Superior temporal gyrus (tissue), 1 donor: ENCODE measurements around the gene TMEM120B.

ENCODE experiments used
- DNase-seq: peaks from one replicate; pipeline ENCODE4 v3.0.0-alpha.2; 2016; ENCODE audit errors: extremely low spot score

Gene TMEM120B

DNA sequence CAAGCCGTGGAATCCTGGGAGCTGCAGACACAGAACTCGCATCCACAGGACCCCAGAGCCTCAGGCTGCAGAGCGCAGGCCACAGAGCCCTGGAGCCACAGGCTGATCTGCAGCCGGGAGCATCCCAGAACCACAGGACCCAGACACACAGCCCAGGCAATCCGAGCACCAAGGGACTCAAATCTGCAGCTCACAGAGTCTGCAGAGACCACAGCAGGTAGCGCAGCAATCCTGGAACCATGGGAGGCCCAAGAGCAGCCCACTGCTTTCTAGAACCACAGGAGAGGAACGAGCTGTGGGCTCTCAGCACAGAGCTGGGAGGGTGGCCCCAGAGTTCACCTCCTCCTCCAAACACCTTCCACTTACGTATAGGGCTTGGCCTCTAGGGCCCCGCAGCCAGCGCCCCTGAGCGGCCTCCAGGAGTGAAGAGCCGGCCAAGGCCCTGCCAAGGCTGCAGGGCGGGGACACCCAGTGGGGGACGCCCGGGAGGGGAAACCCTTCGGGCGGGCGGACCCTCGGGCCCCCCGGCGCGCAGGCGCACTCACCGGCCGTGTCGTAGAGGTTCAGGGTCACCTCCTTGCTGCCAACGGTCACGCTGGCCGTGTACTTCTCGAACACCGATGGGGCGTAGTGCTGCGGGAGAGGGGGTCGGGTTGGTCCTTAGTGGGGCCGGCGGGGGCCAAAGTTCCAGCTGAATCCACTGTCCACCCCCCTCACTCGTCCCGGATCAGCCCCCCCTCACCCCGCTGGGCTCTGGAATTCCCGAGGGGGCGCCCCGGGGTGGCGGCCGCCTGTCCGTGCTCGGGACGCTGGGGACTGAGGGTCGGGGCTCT, 80.3 kb downstream of the TMEM120B start:
- DNase-seq, result no peak

DNA sequence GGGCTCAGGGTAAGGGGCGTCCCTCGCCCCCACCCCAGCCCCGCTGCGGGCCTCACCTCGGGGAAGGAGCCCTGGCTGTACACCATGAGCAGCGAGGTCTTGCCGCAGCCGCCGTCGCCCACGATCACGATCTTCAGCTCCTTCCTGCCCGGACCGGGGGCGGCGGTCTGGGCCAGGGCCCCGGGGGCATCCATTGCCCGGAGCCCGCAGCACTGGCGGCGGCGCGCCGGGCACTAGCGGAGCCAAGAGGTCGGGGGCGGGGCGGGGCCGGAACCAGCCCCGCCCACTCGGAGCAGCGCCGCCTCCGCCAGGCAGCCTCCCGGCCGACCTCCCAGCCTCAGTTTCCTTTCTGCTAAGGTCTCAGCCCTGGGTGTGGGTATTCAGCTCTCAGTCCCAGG, 80.9 kb downstream of the TMEM120B start, which contains the start of gene RHOF:
TSS of gene RHOF (minus strand) at position 249 of the 398 bp plus-strand sequence. CDS start at position 194, 55 bp downstream.
- no peak for DNase-seq

DNA sequence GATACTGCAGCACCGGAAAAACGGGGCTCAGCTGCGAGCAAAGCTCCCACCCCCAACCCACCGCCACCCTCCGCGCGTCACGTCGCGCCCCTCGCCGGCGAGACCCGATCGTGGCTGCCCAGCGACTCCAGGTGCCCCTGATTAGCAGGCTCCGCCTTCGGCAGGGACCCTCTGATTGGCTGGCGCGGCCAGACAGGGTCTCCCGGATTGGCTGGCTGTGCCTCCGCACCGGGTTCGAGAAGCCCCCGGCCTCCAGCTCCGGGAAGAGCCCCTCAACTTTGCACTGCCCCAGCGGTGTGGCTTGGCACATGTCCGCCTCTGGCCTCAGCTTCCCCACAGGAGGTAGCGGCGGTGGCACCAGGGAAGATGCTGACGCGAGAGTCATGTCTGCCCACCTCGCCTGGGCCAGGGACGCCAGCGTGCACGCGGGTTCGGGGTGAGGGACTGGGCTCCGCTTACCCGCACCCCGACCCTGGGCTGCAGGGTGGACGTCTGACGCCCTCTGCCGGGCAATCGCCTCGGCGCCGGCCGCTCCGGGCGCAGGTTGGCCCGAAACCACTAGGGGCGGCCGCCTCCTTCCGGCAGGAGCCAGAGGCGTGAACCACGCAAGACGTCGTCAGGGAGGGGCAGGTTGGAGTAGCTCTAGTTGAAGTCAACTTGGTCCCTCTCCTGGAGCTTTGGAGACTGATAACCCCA, 81.4 kb downstream of the TMEM120B start:
- DNase-seq, result peak; percentile 84

DNA sequence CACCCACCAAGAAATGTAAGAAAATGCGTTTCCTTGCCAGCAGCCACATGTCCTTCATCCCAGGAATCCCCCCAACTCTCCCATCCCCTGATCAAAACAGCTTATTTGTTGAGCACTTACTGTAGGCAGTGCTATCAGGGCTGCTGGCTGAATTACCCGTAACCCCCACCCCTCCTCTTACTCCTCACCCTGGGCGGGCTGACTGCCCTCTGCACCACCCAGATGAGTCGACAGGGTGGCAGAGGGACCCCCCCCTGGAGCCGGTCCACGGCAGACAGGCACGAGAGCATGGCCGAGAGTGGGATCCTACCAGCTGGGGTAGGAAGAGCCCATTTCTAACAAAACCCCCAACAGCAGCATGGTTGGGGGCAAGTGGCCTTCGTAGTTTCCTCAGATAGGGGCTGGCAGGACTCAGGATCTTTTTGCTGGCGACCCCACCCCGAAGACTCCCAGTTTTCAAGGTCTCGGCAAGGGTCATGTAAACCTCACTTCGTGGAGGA, 82.0 kb downstream of the TMEM120B start:
- DNase-seq, result no peak

DNA sequence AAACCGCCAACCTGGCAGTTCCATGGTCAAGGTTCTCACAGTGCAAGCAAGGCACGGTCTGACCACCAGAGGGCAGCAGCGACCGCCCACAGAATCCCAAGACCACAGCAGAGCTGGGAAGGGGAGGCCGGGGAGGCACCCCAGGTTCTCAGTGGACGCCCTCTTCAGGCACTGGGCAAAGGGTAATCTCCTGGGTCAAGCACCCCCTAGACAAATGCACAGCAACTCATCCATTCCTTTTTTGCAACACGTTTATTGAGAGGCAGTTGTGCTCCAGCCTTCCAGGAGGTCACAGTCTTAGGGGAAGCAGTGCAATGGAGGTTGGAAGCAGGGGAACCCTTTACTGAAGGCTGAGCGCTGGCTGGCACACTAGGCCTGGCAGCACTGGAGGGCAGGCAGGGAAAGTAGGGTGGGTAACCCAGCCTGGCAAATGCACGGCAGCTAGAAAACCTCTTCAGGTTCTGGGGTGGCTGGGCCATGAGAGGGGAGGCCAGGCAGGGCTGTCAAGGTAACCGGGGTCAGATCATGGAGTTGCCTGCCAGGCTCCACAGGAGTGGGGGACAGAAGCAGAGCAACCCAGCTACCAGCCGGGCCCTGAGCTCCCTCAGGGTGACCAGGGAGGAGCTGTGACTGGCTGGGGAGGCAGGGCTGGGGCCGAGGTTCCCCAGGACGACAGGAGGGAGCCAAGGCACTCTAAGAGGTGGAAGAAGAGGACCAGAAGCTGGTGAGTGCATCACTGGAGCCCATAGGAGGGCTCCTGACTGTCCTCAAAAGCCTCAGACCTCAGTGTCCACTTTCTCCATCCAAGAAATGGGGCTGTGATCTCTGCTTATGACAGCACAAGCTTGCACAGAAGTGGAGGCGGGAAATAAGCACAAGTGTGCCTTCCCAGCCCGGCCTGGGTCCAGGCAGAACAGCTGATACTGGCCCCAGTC, 82.7 kb downstream of the TMEM120B start:
- peak; percentile 92 for DNase-seq

DNA sequence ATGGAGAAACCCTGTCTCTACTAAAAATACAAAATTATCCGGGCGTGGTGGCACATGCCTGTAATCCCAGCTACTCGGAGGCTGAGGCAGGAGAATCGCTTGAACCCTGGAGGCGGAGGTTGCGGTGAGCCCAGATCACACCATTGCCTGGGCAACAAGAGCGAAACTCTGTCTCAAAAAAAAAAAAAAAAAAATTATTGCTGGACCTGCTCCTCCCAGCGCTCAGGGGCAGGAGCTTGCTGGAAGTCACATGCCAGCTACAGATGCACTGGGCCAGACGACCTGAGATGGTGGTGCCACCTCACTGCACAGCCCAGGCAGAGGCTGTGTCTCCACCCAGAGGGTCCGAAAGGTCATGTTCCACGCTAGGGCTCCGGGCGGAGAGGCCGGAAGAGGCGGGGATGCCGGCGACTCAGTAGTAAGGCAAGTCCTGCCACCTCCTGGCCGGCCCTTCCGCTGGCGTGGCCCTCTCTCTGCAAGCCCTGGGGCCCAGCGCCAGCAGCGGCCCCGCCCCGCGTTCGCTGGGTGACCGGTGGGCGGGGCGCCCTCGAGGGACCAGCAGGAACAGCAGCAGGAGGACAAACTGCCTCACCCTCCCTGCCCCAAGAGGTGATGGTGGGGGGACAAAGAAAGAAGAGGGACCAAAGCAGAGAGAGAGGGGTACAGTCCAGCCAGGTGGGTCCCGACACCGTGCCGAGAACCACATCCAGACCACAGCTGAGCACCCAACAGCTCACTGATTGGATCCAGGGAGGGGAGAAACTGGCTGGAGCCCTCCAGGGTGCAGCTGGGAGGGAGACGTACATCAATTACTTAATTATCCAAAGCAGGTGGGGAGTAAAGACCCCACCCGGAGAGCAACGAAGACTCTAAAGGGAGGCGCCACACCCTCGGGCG, 84.6 kb downstream of the TMEM120B start:
- peak; percentile 78 for DNase-seq

DNA sequence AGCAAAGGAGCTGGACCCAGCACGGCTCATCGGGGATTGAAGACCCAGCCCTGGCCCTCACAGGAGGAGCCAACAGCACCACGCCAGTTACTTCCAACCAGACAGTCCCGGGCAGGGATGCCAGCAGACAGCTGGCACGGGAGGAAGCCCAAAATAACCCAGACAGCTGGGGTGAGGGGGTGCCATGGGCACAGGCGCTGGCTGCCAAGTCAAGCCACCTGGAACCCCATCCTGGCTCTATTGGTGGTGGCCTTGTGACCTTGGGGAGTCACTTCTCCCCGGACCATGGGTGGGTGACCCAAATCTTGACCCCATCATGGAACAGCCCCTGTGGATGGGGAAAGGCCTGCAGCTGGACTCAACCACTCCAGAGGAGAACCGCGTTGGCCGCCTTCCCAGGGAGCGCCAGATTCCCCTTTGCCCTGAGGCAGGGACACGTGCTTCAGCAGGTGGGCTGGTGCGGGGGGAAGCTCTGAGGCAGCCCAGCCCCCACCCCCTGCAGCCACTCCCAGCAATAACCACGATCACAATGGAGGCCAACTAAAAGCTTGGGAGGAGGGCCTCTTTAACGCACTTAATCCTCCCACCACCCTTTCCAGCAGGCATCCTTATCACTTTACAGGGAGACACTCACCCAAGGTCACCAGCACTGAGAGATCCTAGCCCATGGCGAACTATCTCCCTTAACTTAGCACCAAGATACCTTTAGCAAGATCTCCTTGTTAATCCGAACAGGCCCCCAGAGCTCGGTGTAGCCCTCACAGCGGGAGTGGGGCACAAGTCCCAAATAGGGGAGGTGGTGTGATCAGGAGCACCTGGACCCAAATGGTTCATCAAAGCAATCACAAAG, 85.6 kb downstream of the TMEM120B start:
- DNase-seq, result peak; percentile 58

DNA sequence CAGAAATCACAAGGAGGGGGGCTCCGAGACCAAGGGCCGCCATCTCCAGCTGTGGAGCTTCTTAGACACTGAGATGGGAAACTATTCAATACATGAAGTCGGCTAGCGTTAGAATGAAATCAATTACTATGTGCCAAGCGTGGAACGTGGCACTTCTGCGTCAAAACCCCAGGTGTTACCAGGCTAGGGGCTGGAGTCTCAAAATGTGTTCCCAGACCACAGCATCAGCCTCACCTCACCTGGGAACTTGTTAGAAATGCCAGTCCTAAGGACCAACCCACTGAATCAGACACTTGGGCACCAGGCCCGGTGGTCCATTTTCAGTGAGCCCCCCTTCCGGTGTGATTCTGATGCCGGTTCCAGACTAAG, 86.2 kb downstream of the TMEM120B start:
- DNase-seq, result no peak

DNA sequence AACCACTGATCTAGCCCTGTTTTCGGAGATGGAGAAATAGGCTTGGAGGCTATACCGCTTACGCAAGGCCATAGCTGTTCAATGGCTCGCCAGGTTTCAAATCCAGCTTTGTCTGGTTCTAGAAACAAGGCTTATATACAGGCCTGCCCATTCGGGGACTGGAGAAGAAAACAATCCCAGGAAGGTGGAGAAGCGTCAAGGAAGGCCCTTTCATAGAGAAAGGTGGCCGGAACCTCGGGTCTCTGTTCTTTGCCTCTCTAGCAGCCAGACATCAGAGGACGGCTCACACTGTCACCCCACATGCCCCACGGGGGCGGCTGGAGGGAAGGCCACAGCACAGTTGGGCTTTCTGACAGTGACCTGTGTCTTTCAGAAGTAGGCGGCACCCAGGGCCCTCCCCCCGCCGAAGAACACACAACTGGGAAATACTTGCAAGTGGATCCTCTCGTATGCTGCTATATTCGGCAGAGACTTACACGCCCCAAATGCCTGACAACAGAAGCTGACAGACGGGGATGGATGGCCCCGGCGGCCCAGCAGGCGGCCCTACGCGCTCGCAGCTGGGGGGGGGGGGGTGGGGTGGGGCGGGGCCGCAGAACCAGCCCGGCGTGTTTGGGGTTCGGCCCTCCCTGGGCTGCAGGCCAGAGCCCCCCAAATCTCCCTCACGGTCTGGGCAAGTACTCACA, 86.7 kb downstream of the TMEM120B start:
- DNase-seq, result peak; percentile 64

DNA sequence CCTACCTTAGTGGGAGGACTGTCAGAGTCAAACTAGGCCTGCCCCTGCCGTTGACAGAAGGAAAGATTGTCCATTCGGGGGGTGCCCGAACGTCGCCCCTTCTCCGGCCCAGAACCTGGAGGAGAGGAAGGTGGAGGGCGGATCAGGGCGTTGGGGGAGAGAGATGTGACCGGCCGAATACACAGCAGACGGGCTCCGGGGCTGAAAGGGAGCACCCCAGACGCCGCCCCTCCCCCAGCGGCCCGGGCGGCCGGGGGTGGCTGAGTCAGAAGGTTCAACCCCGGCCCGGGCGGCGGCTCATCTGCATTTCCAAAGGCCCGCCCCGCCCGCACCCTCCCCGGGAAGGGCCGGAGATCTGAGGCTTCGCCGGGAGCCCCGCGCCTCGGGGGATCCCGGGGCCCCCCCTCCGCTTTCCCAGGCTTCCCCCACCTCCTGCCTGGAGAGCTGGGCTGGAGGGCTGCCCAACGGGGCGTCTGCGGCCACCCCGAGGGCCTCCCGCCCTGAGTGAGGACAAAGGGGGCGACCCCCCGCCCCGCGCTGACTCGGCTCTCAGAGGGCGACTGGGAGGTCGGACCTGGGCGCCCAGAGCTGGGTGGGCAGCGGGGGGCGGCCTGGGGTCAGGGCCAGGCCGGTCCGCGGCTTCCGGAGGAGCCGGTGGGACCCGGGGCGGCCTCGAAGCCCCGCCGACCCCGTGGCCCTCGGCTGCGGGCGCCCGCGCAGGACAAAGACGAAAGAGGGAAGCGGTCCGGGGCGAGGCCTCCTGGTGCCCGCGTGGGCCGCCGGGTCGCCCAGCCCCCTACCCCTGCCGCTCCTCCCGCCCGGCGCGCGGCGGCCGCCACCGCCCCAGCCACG, 87.5 kb downstream of the TMEM120B start:
- peak; percentile 32 for DNase-seq

DNA sequence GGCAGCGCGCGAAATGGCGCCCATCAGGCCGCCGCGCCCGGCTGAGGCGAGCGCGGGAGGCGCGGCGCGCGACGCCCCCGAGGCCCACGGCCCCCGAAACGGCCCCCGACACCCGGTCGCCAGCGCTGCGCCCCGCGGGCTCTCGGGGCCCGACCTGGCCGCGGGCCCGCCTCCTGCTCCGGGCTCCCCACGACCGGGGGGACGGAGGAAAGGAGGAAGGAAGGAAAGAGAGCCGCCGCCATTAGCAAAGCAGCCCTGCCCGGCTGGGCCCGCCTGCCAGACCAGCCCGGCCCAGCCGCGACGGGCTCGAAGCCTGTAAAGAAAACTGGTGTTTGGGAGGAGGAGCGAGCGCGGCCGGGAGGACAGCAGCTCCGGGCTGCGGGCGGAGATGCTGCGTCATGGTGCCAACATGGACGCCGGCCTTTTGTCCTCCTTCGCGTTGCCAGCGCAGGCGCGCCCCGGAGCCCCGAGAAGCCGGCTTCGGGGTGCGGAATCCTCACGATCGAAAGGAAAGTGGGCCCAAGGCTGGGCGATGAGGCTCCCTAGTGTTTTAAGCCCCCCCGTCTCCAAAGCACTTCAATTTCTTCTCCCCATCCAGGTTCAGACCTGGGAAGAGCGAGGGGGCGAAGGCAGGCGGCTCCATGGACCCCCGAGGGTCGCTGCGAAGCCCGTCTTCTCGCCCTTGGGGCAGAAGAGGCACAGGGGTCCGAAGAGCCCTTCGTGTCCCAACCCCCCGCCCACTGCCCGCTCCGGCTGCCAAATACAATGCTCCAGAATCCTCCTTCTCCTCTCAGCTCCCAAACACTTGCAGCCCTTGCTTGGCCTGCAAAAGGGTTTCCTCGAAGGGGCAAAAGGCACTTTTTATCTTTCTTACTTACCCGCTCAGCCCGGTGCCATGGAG, 88.4 kb downstream of the TMEM120B start:
- peak; percentile 84 for DNase-seq

DNA sequence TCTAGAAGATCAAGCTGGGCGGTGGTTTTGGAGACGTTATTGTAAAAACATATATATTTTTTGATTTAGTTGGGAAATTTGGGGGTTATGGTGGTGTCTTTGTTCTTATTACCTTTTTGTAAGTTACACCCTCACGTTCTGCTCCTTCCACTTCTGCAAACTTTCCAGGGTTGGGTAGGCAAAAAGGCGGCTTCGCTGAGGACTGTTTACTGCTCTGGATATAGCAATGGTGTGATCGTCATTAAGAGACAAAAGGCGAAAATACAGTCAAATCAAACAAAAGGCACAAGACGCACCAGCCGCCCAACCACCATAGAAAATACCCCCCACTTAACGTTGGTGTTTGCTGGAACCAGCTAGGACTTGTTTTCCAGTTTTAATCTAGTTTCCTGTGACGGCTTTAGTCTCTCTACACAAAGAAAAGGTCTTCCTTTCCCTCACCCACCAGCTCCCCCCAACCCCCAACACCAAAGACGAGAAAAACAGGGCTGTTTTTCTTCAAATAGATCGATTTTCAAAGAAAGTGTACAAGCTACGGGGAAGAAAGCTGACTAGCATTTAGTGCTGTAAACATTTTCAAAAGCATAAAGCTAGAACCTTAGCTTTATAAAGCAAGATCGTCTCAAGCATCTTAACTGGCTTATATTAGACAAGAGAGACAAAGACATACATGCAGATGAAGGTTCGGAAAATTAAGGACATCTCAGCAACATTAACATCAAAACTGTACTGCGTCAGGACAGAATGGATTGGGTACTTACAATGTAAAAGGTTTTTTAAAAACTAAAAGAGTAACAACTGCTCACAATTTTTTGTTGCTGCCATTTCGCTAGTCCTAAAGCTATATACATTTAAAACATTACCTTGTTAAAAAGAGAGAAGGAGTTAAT, 89.3 kb downstream of the TMEM120B start:
- peak; percentile 81 for DNase-seq

DNA sequence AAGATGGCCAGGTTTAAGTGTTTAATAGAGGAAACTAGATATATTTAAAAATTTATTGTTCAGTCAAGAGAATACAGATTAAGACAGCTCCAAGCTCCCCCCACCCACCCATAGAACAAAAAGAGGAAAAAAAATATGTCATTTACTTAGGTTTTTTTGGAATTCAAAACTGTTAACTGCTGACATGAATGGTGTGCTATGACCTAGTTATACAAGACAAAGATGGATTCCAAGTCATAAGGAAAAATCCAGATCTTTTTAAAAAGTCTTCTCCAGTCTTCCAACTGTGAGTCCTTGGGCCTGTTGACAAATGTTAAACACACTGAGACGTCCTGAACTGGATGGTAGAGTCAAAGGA, 89.9 kb downstream of the TMEM120B start:
- DNase-seq, result no peak

DNA sequence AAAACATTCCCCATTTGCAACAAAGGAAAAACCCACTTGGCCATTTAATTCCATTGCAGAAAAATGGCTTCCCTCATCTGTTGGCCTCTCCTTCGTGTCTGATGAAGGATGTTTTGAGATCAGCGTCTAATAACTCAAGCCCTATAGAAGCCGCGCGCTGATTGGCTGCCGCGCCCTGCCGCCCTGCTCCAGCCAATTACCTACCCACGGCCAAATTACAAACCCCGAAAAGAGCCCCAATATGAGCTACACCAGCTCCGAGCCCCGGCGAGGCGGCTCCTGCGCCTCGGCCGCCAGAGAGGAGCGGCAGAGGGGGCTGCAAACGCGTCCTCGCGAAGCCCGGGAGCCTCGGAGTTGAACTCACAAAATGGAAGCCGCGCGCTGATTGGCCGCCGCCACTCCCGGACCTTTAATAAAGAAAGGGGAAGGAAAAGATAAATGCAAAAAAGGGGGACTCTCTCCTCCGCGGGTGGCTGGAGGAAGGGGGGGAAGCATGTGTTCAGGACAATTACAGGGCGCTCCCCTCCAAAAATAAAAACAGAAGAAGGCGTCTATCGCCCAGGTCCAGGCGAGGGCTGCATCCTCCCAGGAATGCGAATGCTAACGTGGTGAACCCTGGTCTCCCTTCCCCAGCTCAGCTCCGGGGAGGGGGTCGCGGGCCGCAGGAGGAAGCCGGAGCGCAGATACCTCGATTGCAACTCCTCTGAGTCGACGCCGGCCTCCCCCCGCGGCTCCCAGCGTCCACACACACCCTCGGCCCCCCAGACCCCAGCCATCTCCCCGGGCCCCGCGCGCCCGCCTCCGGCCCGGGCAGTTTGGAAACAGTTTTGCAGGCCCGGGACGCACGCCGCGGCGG, 90.5 kb downstream of the TMEM120B start:
- DNase-seq, result peak; percentile 97

DNA sequence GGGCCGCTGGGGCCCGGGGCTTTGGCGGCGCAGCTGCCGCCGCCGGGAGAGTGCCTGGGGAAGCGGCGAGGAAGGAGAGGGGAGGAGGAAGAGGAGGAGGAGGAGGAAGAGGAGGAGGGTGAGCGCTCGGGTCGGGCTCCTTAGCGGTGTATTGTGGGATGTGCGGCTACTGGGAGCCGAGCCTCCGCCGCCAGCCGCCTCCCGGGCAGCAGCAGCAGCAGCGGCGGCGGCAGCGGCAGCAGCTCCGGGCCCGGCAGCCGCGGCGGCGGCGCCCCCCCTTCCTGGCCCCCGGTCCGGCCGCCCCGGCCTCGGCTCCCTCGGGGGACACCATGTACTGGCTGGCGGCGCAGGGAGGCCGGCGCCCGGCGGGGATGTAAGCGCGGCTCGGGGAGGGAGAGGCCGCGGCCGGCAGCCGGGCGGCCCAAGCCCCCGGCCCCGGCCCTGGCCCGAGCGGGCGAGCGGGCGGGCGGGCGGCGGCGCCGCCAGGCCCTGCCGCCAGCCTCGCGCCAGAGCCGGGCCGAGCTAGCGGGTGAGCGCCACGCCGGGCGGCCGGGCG, 91.4 kb downstream of the TMEM120B start, which contains the start of gene SETD1B:
TSS of gene SETD1B (plus strand) at position 149 of the 556 bp plus-strand sequence. CDS start 729 bp downstream, outside the sequence.
- DNase-seq, result peak; percentile 50
